HG03571 (cell line): ENCODE results near the gene EXOC6B.

Source experiments
- ATAC-seq: cut with Tn5 transposase; IDR thresholded peaks from one replicate; pipeline ENCODE4 v1.9.1; 2021; ENCODE audit not compliant: unreplicated experiment

The EXOC6B gene

DNA sequence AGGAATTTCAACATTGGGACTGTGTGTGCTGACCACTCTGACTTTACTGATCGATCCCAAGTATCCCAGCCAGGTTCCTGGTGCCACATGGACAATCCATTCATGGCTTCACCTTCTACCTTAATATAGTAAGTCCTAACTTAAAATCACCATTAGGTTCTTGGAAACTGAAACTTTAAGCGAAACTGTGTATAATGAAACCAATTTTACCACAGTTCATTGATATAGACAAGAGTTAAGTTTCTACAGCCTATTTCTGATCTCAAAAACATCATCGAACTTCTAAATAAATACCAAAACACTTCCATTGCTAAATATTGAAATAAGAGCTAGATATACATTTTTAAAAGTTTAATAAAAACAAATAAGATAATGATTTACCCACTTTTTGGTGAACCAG lies 4.4 kb upstream of the EXOC6B start:
- ATAC-seq, result no peak

DNA sequence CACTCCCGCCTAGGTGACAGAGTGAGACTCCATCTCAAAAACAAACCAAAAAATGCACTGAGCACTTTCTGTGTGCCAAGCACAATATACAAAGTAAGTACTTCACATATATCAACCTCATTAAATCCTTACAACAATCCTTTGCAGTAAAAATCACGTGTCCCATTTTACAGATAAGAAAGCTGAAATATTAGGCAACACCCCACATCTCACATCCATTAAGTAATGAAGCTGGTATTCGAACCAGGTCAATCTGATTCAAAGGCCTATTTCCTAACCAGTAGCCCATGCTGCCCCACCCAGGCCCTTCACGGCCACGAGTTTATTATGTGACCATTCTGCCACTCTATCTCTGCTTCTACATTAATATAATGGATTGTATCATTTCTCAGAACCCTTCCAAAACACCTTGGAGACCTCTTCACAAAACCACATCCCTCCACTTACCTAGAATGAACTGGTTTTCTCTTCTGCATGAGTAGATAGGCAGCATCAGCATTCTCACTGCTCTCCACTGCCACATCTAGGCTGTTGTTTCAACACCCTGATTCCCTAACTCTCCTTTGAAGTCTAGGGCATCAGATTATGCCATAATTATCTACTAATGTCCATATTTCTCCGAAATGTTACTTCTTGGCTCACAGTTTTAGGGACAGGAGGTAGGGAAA lies 3.1 kb upstream of the EXOC6B start:
- ATAC-seq, result no peak

DNA sequence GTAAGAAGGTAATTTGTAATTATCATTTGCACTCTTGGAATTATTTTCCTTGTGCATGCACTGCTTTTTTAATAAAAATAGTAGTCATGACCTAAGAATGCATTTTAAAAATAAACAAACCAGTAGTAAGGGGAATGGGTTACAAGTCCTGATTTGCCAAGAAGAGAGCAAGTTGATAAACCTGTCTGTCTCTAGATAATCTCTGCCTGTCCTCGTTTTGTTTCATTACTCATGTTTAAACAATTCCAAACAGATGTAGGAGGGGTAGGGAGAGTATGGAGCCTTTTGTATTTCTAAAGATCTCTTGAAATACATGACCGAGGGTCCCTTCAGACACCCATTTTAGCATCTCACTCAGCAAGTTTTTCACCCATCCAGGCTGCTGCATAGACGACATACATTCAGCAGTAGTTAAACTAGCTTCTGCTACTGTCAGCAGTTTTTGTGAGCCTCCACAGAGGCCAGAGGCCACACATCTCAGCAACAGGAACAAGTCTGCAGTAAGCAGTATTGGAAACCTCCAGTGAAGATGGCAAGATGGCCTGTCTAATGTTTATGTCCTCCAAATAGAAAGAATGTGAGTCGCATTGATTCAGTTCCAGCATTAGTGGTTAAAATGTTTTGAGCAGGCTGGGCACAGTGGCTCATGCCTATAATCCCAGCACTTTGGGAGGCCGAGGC lies 2.3 kb upstream of the EXOC6B start:
- ATAC-seq, result no peak

DNA sequence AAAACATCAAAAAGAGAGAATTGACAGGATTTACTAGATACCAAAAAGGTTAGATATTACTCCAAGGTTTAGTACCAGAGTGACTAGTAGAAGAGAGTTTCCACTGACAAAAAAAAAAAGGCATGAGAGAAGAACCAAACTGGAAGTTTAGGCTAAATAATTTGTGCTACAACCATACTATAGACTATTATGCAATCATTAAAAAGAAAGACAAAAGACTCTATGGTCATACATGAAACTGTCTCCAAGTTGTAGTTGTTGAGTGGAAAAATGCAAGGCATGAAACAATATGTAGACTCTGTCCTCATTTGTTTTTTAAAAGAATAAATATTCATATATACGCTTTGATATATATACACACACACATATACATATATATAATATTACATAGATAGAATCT lies 1.7 kb upstream of the EXOC6B start:
- ATAC-seq, result no peak

DNA sequence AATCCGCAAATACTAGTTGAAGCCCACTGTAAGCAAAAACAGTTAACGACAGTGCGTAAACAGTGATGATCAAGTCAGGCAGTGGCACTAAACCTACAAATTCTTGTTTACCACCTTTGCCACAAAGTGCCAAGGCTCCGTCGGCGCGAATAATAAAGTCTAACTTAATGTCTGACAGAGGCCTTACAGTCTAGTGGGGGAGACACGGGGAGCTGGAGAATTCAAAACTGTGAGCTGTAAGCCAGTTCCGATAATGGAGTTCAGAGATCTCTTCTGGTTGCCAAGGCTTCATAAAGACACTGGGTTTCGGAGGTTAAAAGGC lies 284 bp upstream of the EXOC6B start:
- no peak for ATAC-seq

DNA sequence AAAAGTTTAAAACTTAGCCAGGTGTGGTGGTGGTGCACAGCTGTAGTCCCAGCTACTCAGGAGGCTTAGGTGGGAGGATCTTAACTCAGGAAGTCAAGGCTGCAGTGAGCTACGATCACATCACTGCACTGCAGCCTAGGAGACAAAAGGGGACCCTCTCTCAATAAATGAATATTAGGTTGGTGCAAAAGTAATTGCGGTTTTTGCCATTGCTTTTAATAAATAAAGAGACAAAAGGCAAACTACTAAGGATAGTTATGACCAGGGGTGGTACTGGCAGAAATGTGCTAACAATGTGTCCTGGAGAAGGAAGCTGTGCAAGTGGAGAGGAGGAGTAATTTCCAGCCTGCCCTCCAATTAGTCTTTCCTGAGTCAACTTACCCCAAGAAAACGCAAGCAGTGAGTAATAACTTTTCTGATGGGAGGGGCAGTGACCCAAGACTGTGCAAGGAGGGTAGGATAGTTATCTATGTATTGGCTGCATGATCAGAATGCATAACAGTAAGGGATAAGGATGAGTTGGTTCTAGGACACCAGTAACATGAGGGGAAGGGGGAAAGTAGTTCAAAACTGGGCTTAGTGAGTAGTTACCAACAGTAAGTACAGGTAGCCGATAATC lies 1.5 kb downstream of the EXOC6B start:
- no peak for ATAC-seq

DNA sequence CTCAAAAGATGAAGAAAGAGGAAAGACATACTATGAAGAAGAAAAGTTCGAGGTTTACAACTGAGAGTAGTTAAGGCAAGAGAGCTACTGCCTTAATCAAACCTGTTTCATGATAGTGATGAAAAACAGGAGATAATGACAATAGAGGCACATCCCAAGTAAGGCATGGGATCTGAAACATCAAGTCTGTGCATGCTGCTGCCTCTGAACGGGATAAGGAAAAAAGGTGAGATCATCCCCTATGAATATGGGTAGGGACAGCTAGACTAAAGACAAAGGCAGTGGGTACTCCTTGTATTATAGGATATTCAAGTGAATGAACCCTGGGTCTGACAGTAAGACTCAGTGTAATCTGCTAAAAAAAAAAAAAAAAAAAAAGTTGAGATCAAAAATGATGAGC lies 3.0 kb downstream of the EXOC6B start:
- ATAC-seq, result no peak

DNA sequence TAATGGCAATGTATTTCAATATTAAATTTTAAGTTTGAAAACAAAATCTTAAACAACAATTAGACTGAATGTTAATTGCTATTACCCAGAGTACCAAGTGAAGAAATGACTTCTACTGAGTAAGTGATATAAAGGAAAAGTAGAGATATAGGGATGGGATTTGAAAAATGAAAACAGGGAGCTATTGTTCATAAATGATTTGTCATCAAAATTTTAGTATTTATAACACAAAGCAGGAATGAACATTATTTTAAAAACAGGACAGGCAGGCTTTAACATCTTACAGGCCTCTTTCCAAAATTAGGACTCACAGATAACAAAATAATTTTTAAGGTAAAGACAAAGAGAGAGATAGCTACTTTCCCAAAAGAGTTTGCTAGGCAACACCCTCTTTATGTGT lies 3.9 kb downstream of the EXOC6B start:
- no peak for ATAC-seq

DNA sequence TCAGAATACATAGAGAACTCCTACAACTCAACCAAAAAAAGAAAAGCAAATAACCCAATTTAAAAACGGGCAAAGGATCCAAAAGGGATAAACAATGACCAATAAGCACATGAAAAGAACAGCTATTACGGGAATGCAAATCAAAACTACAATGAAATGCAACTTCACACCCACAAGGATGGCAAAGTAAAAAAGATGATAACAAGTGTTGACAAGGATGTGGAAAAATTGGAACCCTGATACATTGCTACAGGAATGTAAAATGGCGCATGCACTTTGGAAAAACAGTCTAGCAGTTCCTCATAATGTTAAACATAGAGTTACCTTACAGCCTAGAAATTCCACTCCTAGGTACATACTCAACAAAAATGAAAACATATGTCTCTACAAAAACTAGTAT lies 4.7 kb downstream of the EXOC6B start:
- ATAC-seq, result no peak

DNA sequence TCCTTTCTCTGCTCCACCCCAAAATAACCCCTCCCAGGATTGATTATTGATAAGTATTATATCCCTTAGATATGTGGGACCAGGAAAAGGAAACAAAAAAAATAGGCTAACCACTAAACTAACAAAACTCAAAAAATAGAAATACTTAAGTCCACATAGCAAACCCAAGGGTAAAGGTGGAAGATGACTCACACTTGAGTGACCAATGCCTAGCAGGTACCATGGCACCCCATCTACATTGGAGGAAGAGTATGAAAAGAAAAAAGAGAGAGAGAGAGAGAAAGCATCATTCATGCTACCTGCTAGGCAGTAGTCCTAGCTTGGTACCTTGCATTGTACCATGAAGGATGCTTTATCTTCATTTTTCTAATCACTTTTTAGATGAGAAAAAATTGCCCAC lies 6.3 kb downstream of the EXOC6B start:
- ATAC-seq, result no peak

DNA sequence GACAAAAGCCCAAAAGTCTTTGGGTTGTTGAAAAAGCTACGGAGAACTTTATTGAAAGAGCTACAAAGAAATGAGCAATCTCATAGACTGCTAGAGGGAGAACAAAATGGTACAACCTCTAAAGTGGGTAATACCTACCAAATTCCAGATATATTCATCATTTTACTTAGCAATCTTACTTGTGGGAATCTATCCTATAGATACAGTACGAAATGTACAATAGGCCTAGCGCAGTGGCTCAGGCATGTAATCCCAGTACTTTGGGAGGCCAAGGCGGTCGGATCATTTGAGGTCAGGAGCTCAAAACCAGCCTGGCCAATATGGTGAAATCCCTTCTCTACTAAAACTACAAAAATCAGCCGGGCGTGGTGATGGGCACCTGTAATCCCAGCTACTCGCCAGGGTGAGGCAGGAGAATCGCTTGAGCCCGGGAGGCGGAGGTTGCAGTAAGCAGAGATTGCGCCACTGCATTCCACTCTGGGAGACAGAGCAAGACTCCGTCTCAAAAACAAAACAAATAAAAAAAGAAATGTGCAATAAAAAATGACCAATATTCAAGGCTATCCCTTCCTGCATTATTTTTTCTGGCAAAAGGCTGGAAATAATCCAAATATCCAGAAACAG lies 10.1 kb downstream of the EXOC6B start:
- ATAC-seq, result no peak

DNA sequence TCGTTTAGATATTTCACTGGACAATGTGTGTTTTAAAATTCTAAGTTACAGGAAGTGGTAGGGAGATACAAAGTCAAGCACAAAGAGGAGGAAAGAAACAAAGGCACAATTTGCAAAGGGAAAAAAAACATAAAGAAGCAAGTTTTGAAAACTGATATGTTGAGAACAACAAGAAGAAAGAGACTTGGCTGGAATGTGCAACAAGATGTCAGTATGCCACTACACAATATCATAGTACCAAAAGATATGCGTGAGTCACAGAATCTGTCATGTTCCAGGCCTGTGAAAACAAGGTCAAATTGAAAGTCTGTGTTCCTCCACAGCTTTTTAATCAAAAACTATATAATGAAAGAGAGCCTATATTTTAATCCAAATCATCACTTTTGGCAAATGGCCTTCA lies 12.0 kb downstream of the EXOC6B start:
- ATAC-seq, result no peak

DNA sequence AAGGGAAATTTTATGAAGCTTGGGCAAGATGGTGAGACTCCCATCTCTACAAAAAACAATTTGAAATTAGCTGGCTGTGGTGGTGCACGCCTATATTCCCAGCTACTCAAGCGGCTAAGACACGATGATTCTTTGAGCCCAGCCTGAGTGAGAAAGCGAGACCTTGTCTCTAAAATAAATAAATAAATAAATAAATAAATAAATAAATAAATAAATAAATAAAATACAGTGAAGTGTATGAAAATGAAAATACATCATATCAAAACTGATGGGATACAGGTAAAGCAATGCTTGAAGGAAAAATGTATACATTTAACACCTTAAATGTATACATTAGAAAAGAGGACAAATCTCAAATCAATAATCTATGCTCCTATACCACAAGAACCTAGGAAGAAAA lies 15.7 kb downstream of the EXOC6B start:
- ATAC-seq, result no peak

DNA sequence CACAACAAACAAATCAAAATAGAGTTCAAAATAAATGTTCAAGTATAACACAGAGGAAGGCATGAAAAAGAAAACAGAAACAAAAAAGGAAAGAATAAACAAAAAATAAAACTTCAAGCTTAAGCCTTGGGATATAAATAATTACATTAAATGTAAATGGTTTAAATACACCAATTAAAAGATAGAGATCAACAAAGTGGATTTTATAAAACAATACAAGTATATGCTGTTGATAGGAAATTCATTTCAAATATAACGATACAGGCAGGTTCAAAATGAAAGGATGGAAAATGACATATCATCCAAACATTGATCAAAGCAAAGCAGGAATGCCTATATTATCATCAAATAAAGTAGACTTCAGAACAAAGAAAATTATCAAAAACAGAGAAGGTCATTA lies 16.7 kb downstream of the EXOC6B start:
- no peak for ATAC-seq

DNA sequence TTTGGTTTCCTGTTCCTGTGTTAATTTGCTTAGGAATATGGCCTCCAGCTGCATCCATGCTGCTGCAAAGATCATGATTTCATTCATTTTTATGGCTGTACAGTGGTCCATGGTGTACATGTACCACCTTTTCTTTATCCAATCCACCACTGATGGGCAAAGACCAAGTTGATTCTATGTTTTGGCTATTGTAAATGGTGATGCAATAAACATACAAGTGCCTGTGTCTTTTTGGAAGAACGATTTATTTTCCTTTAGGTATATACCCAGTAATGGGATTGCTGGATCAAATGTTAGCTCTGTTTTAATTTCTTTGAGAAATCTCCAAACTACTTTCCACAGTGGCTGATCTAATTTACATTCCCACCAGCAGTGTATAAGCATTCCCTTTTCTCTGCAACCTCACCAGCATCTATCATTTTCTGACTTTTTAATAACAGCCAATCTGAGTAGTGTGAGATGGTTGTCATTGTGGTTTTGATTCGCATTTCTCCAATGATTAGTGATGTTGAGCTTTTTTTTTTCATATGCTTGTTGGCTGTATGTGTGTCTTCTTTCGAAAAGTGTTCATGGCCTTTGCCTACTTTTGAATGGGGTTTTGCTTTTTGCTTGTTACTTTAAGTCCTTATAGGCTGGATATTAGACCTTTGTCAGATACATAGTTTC lies 19.4 kb downstream of the EXOC6B start:
- ATAC-seq, result no peak

DNA sequence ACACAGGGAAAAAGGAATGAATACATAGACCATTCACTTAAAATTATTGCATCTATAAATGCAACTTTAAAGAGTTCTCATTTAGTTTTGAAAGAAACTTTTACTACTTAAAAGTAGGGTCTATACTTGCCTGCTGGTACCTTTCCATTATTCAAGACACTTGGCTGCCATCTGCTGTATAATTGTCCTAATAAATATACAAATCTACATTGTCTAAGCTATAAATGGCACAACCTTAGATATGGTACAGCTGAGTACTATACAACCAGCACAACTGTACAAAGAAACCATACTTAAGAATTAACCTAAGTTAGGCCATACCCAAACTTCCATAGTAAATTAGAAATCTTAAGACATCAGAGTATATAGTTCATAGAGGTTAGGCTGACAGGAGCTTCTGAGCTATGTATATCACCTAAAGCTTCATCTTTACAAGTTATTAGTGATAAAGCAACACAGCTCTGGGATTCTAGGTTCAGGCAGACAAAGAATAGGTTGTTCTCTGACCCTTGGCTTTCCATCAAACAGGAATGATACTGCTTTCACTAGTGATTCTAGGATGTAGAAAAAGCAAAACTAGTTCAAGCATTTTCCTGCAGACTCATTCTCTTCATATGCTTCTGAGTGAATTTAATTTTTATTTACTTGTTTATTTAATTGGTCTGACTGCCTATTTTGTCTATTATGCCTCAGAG lies 22.1 kb downstream of the EXOC6B start:
- ATAC-seq, result no peak

DNA sequence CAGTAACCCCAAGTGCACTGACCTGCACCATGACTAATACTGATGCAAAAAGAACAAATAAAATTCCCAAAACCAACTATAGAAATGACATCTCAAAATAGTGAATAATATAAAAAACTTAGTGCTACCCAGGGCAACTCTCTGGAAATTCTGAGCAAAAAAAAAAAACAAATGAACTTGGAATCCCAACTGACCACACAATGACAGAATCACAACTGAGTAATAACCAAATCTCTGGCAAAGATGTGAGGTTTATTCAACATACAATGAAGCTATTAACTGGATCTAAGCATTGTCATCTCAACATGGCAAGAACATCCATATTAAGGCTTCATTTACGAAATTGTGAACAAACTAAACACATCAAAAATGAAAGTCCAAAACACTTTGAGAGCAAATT lies 22.7 kb downstream of the EXOC6B start:
- no peak for ATAC-seq

DNA sequence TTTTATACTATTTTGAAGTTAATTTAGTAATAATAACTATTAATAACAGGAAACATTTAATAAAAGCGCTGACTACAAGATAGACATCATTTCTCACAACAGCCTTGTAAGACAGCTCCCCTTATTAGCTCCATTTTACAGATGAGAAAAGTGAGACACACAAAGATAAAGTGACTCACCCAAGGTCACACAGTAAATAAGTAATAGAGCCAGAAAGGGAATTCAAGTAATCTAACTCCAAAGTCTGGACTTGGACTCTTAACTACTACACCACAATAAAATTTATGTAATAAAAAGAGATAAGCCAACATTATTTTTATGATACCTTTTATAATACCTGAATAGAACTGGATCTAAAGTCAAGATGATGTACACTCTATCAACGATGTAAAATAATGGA lies 25.3 kb downstream of the EXOC6B start:
- no peak for ATAC-seq

DNA sequence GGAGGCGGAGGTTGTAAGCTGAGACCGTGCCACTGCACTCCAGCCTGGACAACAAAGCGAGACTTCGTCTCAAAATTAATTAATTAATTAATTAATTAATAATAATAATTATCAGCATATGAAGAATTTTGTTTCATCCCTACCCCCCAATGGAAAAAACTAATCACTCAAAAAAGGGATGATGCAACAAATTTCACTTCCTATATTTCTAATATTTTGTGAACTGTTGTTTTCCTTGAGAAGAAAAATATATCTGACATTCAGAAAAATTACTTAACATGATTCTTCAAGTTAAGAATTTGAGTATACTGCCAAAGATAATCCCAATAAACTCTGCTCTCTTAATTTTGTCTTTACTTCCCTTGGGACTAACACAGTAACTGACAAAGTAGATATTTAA lies 28.1 kb downstream of the EXOC6B start:
- ATAC-seq, result no peak

DNA sequence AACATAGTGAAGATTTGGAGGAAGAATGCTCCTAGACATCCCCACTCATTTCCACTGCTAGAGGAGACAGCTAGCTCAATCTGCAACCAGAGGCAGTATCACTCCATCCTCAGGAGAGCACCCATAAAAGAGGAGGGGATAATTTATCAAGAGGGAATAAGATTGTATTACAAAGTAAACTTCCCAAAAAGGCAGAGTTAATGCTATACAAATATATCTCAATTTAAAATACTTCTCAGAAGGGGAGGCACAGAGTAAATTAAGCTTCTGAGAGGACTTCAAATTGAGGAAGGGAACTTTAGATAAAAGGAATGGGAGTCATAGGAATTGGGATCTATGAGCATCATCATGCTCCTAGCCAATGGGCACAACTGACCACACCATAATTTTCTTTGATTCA lies 29.1 kb downstream of the EXOC6B start:
- no peak for ATAC-seq

DNA sequence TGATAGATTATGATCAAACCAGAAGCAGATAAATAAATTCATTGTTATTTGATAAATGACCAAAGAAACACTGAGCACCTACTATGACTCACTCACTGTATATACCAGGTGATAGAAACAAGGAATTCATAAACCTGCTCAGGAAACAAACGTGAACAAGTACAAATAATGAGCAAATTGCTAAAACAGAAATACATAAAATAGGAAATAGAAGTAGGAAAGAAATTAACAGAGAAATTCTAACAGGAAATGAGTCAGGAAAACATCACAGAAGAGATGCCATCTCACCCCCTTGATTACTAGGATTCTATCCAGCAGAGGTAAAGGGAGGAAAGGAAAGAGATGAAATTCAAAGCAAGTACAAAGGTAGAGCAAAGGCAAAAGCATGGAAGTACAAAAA lies 31.3 kb downstream of the EXOC6B start:
- no peak for ATAC-seq
